Activated CD4-positive, alpha-beta T cell treated with anti-CD3 and anti-CD28 coated beads for 36 hours (primary cell): Measurements from ENCODE around the gene OAF. TPM values are rescaled to one million over a fixed set of nuclear protein-coding genes. Genes with fewer than 3 reads are reported as not detected.

Source experiments
- total RNA-seq, 2 experiments: library from RNA; stranded (reverse); gene quantifications; one replicate each; pipeline ENCODE4 v1.2.3, GENCODE V29; 2021

Gene OAF
- total RNA-seq, 2 experiments from 2014 or later = 1.4 to 1.6 TPM

Other genes with a start within 250 kb of the OAF start
- gene TRIM29, start 72.9 kb upstream of the OAF start, total RNA-seq = not detected
- not detected for gene POU2F3, start 29.1 kb downstream of the OAF start, total RNA-seq
- 1 to 10 TPM in 1 of 2 experiments, under 1 TPM in 1; 0.80 to 1.7 TPM for gene TLCD5, start 114.3 kb downstream of the OAF start, total RNA-seq
- 10 to 100 TPM; 14.3 to 14.5 TPM for gene ARHGEF12, start 125.4 kb downstream of the OAF start, total RNA-seq